Fibroblast of villous mesenchyme (primary cell): Measurements from ENCODE around the gene RALB. TPM values are rescaled to one million over a fixed set of nuclear protein-coding genes. Genes with fewer than 3 reads are reported as not detected.
"Not testable (repeated sequence)": the region's sequence is repeated elsewhere in the genome, so short reads cannot be mapped to it uniquely, and the experiment has no call there.

Experiments used
- DNase-seq: peaks from one replicate; pipeline ENCODE4 v3.0.0-alpha.2; 2010; ENCODE audit warnings: low read depth
- H3K4me3 ChIP-seq: 2 replicates; pipeline ENCODE4 v1.5.1; 2011; ENCODE audit warnings: low read depth, mild to moderate bottlenecking, low read length
- total RNA-seq: library from RNA; depleted of rRNA; stranded (reverse); fragments of >200 nt; gene quantifications from 2 replicates; pipeline ENCODE4 v1.2.3, GENCODE V29; 2012
- TF ChIP-seq, protein P1 (sequence below): IDR thresholded peaks from 2 replicates; pipeline ENCODE4 v1.5.1; 2012; ENCODE audit warnings: low read depth, mild to moderate bottlenecking, low read length; ENCODE audit not compliant: insufficient read depth

RALB gene
- total RNA-seq, 1 donor = 66.9 TPM

DNA sequence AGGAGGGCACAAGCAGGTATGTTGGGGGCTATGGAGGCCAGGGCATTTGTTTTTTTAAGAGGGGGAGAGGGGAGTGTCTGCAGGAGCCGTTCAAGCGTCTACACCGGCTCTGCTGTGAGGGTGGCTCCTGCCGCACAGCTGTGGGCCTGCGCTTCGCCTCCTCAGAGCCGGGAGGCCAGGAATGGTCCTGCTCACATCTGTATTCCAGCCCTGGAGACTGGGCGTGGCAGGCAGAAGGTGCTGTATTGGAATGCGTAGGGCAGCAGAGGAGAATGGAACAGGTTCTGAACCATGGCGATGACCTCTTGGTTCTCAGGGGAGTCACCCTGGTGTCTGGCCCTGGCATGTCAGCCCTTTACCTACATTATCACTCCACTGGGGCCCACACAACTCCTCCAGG, 66.5 kb downstream of the RALB start:
- TF ChIP-seq, protein P1, sequence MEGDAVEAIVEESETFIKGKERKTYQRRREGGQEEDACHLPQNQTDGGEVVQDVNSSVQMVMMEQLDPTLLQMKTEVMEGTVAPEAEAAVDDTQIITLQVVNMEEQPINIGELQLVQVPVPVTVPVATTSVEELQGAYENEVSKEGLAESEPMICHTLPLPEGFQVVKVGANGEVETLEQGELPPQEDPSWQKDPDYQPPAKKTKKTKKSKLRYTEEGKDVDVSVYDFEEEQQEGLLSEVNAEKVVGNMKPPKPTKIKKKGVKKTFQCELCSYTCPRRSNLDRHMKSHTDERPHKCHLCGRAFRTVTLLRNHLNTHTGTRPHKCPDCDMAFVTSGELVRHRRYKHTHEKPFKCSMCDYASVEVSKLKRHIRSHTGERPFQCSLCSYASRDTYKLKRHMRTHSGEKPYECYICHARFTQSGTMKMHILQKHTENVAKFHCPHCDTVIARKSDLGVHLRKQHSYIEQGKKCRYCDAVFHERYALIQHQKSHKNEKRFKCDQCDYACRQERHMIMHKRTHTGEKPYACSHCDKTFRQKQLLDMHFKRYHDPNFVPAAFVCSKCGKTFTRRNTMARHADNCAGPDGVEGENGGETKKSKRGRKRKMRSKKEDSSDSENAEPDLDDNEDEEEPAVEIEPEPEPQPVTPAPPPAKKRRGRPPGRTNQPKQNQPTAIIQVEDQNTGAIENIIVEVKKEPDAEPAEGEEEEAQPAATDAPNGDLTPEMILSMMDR = no peak
- no peak overlapping the region for H3K4me3 ChIP-seq
- no peak for DNase-seq

DNA sequence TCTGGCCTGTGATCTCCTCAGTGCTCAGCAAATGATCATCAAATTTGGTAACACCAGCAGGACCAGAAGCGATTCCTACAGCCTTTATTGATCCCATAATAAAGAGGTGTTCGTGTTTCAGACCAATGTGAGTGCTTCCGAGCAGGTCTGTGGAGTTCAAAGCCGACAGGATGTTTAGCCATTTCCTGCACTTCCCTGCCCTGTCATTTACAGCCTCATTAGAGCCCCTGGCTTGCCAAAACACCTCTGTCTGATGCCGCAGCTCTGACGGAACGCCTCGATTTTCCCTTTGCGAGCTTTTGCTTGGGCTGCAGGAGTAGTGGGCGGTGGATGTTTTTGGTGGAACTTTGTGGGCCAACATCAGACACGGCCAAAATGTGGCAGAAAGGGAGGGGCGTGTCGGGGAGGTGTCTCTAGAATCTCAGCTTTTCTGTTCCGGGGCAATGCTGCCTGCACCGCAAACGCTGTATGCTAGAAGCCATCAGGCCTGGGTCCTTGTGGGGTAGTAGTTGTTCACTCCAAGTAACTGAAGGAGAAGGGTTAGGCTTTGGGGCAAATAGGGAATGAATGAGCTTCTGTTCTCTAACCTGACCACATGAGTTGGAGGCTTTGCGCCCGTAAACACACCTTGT, 67.2 kb downstream of the RALB start:
- DNase-seq = no peak
- TF ChIP-seq, protein P1 = no peak
- H3K4me3 ChIP-seq = no peak overlapping the region

DNA sequence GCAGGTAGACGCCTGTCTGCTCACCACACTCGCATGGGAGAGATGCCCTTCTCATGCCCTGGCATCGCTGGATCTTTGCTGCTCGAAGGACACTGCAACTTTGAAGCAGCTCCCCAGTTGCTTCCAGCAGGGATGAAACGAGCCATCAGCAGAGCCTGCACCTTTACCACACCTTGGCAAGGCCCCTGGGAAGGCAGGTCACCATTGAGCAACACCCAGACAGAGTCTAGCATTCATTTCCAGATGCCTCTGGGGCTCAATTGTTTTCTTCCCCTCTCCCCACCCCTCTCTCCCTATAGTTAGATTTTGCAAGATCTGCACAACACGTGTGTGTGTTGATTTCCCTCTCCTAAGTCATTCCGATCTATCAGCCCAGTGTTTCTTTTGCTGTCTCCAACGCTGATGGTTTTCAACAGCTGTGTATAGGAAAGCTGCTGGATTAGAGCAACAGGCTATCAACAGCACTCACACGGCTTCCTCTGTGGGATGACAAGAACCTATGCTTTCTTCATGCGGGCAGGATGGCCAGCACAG, 67.7 kb downstream of the RALB start:
- DNase-seq = no peak
- no peak overlapping the region for H3K4me3 ChIP-seq
- TF ChIP-seq, protein P1 = no peak

DNA sequence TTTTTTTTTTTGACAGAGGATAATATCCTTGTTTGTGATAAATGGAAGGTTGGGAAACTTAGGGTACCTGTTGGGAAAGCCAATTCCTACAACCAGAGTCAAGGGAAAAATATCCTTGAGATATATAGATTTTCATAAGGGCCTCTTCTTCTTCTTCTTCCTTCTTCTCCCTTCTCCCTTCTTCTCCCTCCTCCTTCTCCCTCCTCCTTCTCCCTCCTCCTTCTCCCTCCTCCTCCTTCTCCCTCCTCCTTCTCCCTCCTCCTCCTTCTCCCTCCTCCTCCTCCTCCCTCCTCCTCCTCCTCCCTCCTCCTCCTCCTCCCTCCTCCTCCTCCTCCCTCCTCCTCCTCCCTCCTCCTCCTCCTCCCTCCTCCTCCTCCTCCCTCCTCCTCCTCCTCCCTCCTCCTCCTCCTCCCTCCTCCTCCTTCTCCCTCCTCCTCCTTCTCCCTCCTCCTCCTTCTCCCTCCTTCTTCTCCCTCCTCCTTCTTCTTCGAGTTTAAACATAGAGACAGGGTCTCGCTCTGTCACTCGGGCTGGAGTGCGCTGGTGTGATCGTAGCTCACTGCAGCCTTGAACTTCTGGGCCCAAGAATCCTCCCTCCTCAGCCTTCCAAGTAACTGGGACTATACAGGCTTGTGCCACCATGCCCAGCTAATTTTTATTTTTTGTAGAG, 68.4 kb downstream of the RALB start:
- not testable (repeated sequence) for H3K4me3 ChIP-seq, DNase-seq

DNA sequence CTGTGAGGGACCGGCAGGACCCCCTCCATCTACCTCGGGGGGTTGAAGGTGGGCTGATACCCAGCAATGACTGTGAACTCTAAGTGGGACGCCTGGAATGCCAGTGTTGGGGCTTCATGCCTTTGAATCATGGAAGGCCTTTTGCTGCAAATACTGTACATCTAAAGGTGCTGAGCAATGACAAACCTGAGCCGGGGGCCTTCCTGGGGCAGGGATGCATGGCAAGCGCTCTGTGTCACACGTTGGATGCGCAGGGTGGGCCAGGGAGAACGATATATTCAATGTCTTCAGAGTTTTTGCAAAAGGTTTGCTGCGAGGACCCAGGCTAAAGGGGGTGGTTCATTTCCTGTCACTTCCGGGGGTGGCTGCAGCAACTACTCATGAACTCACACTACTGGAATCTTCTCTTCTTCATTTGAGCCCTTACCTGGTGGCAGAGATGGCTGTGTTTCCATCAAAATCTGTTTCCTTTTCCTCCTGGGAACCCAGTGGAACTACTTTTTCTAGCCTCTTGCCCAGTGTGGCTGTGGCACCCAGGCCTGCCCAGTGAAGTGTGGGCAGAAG, 69.2 kb downstream of the RALB start:
- H3K4me3 ChIP-seq = no peak overlapping the region
- DNase-seq = no peak
- TF ChIP-seq, protein P1 = no peak

DNA sequence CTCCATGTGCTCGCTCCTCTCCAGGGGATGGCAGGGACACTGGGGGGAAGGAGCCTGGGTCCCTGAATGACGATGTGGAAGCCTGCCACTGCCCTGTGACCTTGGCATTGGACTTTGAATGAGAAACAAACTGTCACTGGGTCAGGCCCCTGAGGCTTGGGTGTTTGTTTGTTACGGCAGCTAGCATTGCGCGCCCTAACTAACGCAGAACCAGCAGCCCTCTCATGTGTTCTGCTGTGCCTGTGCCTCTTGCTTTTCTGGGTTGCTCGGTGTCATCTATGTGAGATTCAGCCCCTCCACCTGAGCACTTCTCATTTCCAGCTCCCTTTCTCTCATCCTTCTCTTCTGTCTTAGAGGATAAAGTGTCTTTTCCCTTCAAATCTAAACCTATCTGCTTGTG, 69.7 kb downstream of the RALB start:
- TF ChIP-seq, protein P1 = no peak
- no peak for DNase-seq
- H3K4me3 ChIP-seq = no peak overlapping the region

DNA sequence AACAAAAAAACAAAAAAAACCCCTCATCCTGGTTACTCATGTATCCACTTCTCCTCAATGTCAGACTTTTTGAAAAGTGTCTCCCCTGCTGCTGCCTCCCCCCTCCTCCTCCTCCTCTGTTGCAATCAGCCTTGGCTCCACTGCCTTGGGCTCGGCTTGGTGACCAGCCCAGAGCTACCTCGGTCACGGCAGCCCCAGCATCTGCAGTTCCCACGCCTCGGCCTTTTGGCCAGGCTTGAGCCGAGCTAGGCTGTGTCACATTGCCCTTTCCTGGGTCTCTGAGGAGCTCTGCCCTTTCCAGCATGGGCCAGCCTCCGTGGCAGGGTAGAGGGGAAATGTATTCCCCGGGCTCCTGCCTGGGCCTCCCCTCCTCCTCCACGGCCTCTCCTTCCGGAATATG, 70.6 kb downstream of the RALB start:
- TF ChIP-seq, protein P1 = no peak
- no peak overlapping the region for H3K4me3 ChIP-seq
- DNase-seq = peak; percentile 21
